Endodermal cell (in vitro differentiated cells): Measurements from ENCODE around the gene HLA-DQA1. TPM values are rescaled to one million over a fixed set of nuclear protein-coding genes. Genes with fewer than 3 reads are reported as not detected.

Experiments
- DNase-seq: peaks from one replicate; pipeline ENCODE4 v3.0.0-alpha.2; 2017
- H3K27ac ChIP-seq: 2 replicates; pipeline ENCODE4 v1.5.1; 2013; ENCODE audit warnings: mild to moderate bottlenecking, low read depth, low read length, moderate library complexity
- H3K27me3 ChIP-seq: 2 replicates; pipeline ENCODE4 v1.6.1; 2013; ENCODE audit warnings: mild to moderate bottlenecking, low read length, moderate library complexity; ENCODE audit not compliant: insufficient read depth, control insufficient read depth, poor library complexity, severe bottlenecking
- H3K36me3 ChIP-seq: 2 replicates; pipeline ENCODE4 v1.7.0; 2013; ENCODE audit warnings: mild to moderate bottlenecking, low read length, moderate library complexity; ENCODE audit not compliant: control insufficient read depth, insufficient read depth
- H3K4me1 ChIP-seq: one replicate; pipeline ENCODE4 v1.7.0; 2013; ENCODE audit warnings: low read length; ENCODE audit not compliant: control insufficient read depth, insufficient read depth
- H3K4me3 ChIP-seq: 2 replicates; pipeline ENCODE4 v1.5.1; 2013; ENCODE audit warnings: mild to moderate bottlenecking, low read length, moderate library complexity
- H3K9ac ChIP-seq: 2 replicates; pipeline ENCODE4 v1.6.1; 2013; ENCODE audit warnings: mild to moderate bottlenecking, low read length, moderate library complexity; ENCODE audit not compliant: poor library complexity, severe bottlenecking; ENCODE audit errors: extremely low read depth
- H3K9me3 ChIP-seq: 2 replicates; pipeline ENCODE4 v1.6.1; 2013; ENCODE audit warnings: mild to moderate bottlenecking, low read length, moderate library complexity; ENCODE audit not compliant: control insufficient read depth
- H3K27ac Mint-ChIP-seq: 2 replicates; pipeline ENCODE4 v1.8.0; 2020; ENCODE audit warnings: mixed read lengths
- H3K27me3 Mint-ChIP-seq: 2 replicates; pipeline ENCODE4 v1.8.0; 2021; ENCODE audit warnings: mild to moderate bottlenecking, mixed read lengths; ENCODE audit not compliant: insufficient read depth
- H3K36me3 Mint-ChIP-seq: 2 replicates; pipeline ENCODE4 v1.8.0; 2020; ENCODE audit warnings: low read depth, mixed read lengths
- H3K4me1 Mint-ChIP-seq: 2 replicates; pipeline ENCODE4 v1.8.0; 2020; ENCODE audit warnings: mixed read lengths
- H3K4me3 Mint-ChIP-seq: 2 replicates; pipeline ENCODE4 v1.8.0; 2020; ENCODE audit warnings: mild to moderate bottlenecking, moderate library complexity, mixed read lengths
- H3K9me3 Mint-ChIP-seq: 2 replicates; pipeline ENCODE4 v1.8.0; 2020; ENCODE audit warnings: mild to moderate bottlenecking, mixed read lengths
- CTCF ChIP-seq: fragments of 200-600 bp; sonication (generic); conservative IDR thresholded peaks from 2 replicates; pipeline ENCODE4 v1.5.0; 2021; ENCODE audit warnings: antibody characterized with exemption, mild to moderate bottlenecking
- WGBS, 2 experiments: methylation state at CpG; one replicate each; pipeline versions ENCODE4 v1.1.5 to v1.1.7; 2013; ENCODE audit warnings: missing lambda C conversion rate in 2 of 2, mixed read lengths in 1 of 2; ENCODE audit not compliant: insufficient coverage in 1 of 2, insufficient read length in 1 of 2; 5-methylcytosine and 5-hydroxymethylcytosine counted together
- total RNA-seq, 2 donors: library from RNA; stranded (reverse); fragmentation: NEBNext Ultra II Directional in 1 of 2; extraction: Animal tissue kit (Norgen Biotek cat#: 25700) in 1 of 2; gene quantifications; 2 replicates in 1 of 2; 3 replicates in 1 of 2; pipeline ENCODE4 v1.2.1, GENCODE V29; 2021

HLA-DQA1 gene
- total RNA-seq, 2 donors from 2014 or later, result 0.97 TPM; not detected in 1

GRCh38 chr6:32680055-32680454 is 42.8 kb downstream of the HLA-DQA1 start:
- Mint-ChIP-seq H3K9me3 (peaks cover 5% of the 10 kb centered on the region), H3K4me3 (no peak overlapping the region), H3K27me3 (peaks cover 8% of the 10 kb centered on the region), H3K27ac (no peak overlapping the region), H3K4me1 (no peaks in the 10 kb centered on the region), H3K36me3 (no peaks in the 10 kb centered on the region)
- no peak for TF ChIP-seq CTCF
- Histone ChIP-seq H3K36me3 (no peaks in the 10 kb centered on the region), H3K27ac (no peak overlapping the region), H3K9ac (no peak overlapping the region), H3K4me1 (no peaks in the 10 kb centered on the region), H3K27me3 (no peaks in the 10 kb centered on the region), H3K9me3 (no peaks in the 10 kb centered on the region), H3K4me3 (no peak overlapping the region)
- WGBS, 2 experiments, result 43 to 59% methylated on average over 1 of the region's 1 CpG
- no peak for DNase-seq

DNA sequence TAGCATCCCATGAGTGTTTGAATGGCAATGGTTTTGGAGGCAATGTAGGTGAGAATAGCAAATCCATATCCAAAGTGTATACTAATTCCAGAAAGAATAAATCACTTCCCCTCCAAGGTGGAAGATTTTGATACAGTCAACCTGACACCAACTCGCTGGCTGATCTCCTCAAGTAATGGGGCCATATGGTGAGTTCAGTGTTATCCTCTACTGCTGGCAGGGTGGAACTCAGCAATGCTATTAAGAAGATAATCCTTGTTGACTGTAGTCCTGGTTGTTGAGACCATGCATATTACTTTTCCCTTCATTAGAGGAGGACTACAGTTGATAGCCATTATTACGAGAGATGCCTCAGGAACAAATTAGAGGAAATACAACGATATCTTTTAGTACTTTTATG is 47.0 kb downstream of the HLA-DQA1 start:
- H3K4me1 ChIP-seq, result no peaks in the 10 kb centered on the region
- Mint-ChIP-seq H3K27me3 (peaks cover 6% of the 10 kb centered on the region), H3K27ac (no peak overlapping the region), H3K9me3 (no peaks in the 10 kb centered on the region), H3K4me1 (no peaks in the 10 kb centered on the region), H3K4me3 (no peak overlapping the region), H3K36me3 (no peaks in the 10 kb centered on the region)
- H3K36me3 ChIP-seq, result no peaks in the 10 kb centered on the region
- no peak overlapping the region for H3K9ac ChIP-seq
- H3K27ac ChIP-seq, result no peak overlapping the region
- no peaks in the 10 kb centered on the region for H3K27me3 ChIP-seq
- no peak overlapping the region for H3K4me3 ChIP-seq
- no peak for TF ChIP-seq CTCF
- no peaks in the 10 kb centered on the region for H3K9me3 ChIP-seq
- no peak for DNase-seq
- 67 to 78% methylated on average over 1 to 3 of the region's 3 CpGs for WGBS, 2 experiments

- no peak overlapping the region for H3K27ac Mint-ChIP-seq
- H3K27ac ChIP-seq, result no peak overlapping the region
- no peaks in the 10 kb centered on the region for H3K4me1 ChIP-seq
- H3K36me3 Mint-ChIP-seq, result no peaks in the 10 kb centered on the region
- no peak for TF ChIP-seq CTCF
- H3K9me3 ChIP-seq, result no peaks in the 10 kb centered on the region
- no peak for DNase-seq
- H3K4me3 ChIP-seq, result no peak overlapping the region
- H3K36me3 ChIP-seq, result no peaks in the 10 kb centered on the region
- no peak overlapping the region for H3K4me3 Mint-ChIP-seq
- no peaks in the 10 kb centered on the region for H3K27me3 ChIP-seq
- H3K9ac ChIP-seq, result no peak overlapping the region
- 73 to 83% methylated on average over 1 of the region's 1 CpG for WGBS, 2 experiments
- H3K4me1 Mint-ChIP-seq, result no peaks in the 10 kb centered on the region
- no peaks in the 10 kb centered on the region for H3K9me3 Mint-ChIP-seq
- H3K27me3 Mint-ChIP-seq, result peaks cover 6% of the 10 kb centered on the region
Measured at GRCh38 chr6:32685603-32686002, 48.4 kb downstream of the HLA-DQA1 start.
